Measurements from ENCODE around the gene CAST.
"Not testable (repeated sequence)": the region's sequence is repeated elsewhere in the genome, so short reads cannot be mapped to it uniquely, and the experiment has no call there.

The CAST gene

GRCh38 chr5:96785326-96786109 is 123.3 kb downstream of the CAST start:
- peak; percentile 52 to 88 (median 85) for DNase-seq

DNA sequence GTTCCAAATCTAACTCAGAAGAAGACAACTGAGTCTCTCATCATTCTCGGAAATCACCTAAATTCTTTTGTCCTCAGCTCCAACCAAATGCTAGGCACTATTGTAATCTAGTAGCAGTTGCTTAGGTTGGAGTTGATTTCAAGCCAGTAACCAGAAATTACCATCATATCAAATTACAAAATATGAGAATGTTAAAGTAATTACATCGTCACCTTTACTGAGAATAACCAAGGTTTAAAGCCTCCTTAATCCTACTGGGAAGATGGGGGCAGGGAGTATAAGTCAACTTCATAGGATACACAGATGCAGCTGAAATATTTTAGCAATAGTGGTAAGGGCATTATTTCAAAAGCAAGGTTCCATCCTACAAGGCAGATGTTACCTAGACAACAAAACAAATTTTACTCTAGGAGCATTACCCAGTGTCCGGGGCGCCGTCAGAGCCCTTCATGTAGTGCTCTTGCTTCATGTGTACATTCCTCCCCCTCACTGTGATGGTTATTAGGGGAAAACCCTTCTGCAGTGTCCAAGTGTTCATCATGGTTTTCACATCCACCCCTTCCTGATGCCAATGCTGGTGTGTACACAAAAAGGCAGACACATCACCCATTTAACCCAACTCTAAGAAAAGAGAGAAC is 126.1 kb downstream of the CAST start:
- DNase-seq, result peak in 2 of 3 experiments; percentile 3 to 16

DNA sequence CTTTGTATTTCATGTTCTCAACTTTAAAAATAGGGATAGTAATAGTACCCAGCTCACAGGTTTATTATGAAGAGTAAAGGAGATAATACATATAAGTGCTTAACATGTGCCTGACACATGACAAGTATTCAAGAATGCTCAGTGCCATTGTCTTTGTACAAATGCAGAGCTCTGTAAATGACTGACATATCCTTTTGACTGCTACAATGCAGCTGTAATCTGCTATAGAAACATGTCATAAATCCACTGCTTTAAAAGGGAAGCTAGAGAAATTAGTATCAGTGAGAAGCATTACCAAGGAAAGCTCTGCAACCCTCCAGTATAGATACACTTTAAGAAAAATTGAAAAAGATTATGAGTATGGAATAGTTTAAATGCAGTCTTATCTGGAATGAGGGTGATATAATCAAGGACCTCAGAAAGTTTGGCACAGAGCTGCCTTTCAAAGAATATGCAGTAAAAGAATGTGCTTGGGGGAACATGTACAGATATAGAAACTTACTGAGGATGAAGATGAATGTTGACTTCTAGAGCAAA is 127.7 kb downstream of the CAST start:
- DNase-seq, result no peak

DNA sequence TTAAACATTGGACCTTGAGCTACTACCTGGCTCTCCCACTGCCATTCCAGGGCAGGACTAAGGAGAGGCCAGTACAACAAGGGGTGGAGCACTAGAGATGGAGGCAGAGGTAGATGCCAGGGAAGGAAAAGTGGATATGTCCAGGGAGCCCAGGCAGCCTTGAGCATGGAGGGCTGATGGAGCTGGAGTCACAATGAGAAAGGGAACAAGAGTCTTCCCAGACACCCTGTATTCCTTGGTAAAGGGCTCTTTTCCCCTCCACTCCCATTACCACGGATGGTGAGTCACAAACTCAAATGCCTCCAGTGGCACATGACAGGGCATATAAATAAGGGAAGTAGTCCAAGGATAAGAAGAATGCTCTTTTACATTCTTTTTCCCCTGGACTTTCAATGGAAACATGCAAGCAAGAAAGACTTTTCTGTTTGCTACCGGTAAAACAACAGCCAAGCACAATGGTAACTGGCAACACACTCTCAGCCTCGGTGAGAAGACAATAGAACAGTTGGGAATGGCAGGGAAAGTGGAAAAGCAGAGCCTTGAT is 128.9 kb downstream of the CAST start:
- no peak for DNase-seq

- no peak for DNase-seq
These were observed 132.6 kb downstream of the CAST start for GRCh38 chr5:96794757-96795156.

- no peak for DNase-seq
These were observed 133.4 kb downstream of the CAST start for GRCh38 chr5:96795626-96796025.

DNA sequence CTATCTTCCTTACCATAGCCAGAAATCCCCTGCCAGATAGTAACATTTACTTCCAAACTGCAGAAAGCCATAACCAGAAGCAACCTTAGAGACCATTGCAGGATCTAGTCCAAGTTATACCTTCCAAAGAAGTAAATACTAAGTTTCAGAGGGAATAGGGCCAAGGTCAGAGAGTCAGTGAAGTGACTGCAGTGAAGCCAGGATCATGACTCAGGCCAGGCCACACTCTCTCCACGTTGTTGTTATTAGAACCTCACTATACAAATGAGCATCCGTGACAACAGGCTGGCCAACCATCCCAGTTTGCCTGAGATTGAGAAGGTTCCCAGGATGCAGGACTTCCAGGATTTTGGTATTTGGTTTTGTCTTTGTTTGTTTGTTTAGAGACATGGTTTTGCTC is 134.3 kb downstream of the CAST start:
- DNase-seq, result no peak

GRCh38 chr5:96801718-96802117 is 139.5 kb downstream of the CAST start:
- not testable (repeated sequence) for DNase-seq

GRCh38 chr5:96807075-96807654 is 145.0 kb downstream of the CAST start:
- DNase-seq, result peak; percentile 73 to 84 (median 80)

DNA sequence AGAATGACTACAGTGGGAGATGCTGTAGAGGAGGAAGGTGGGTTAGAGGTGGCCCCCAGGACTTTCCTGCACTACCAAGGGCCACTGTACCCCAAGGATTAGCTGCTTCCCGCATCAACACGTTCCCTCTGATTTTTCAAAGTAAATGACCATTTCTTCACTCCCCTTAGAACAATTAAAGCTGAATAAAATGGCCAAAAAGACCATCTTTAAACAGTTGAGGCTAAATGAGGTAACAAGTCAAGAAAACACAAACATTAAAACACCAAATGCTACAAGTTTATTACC is 146.3 kb downstream of the CAST start:
- DNase-seq, result no peak

GRCh38 chr5:96808868-96809558 is 146.8 kb downstream of the CAST start:
- no peak for DNase-seq

GRCh38 chr5:96809921-96810320 is 147.7 kb downstream of the CAST start:
- DNase-seq, result no peak

GRCh38 chr5:96812851-96813250 is 150.7 kb downstream of the CAST start:
- no peak for DNase-seq

DNA sequence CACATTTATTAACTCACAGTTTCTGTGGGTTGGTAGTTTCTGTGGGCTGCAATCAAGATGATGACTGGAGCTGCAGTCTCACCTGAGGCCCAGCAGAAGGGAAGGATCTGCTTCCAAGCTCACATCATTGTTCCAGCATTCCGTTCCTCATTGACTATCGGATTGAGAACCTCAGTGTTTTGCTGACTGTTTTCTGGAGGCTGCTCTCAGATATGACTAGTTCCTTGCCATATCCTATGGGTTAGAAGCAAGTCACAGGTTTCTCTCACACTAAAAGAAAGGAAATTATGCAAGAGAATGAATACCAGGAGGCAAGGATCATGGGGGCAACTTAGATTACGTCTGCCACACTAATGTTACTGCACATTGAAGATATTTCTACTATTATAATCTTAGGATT is 151.9 kb downstream of the CAST start:
- DNase-seq, result no peak

- DNase-seq, result no peak
These were observed 154.3 kb downstream of the CAST start for GRCh38 chr5:96816411-96816939.

GRCh38 chr5:96816991-96817390 is 154.8 kb downstream of the CAST start:
- DNase-seq, result no peak

- no peak for DNase-seq
These were observed 155.3 kb downstream of the CAST start for GRCh38 chr5:96817506-96817905.

- DNase-seq, result no peak
These were observed 156.1 kb downstream of the CAST start for GRCh38 chr5:96818125-96818788.

GRCh38 chr5:96819806-96820205 is 157.6 kb downstream of the CAST start:
- DNase-seq, result no peak

DNA sequence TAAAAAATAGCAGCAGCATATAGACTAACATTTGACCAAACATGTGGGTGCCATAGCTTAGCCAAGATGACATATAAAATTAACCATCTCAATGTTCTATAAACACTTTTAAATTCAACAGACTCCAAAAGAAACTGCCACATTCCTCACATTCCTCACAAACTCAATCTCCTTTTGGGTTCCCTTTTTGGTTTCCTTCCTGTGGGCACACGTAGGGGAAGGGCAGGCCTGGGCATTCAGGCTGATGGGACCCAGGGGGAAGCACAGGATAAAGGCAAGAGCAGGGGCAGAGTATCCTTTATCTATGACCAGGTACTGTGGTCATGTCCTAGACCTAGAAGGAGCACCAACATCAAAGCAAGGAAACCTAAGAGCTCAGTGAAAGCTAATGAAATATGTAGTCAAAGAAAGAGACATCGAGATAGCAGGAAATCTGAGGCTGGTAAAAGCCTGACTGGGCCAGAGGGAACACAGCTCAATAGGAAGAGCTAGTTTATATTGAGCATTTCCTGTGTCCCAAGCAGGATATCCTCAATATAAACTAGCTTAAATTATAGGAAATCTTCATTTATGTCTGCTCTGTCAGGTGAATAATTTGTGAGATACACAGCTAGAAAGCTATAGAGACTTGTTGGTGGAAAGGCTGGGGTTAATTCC is 159.2 kb downstream of the CAST start:
- DNase-seq, result no peak

GRCh38 chr5:96822686-96823459 is 160.7 kb downstream of the CAST start:
- peak in 1 of 3 experiments; percentile 16 for DNase-seq
